Endodermal cell (in vitro differentiated cells): ENCODE measurements around the gene ME3. TPM values are rescaled to one million over a fixed set of nuclear protein-coding genes. Genes with fewer than 3 reads are reported as not detected.

ENCODE experiments used
- DNase-seq: peaks from one replicate; pipeline ENCODE4 v3.0.0-alpha.2; 2017
- H3K27ac ChIP-seq: 2 replicates; pipeline ENCODE4 v1.5.1; 2013; ENCODE audit warnings: mild to moderate bottlenecking, low read depth, low read length, moderate library complexity
- H3K27me3 ChIP-seq: 2 replicates; pipeline ENCODE4 v1.6.1; 2013; ENCODE audit warnings: mild to moderate bottlenecking, low read length, moderate library complexity; ENCODE audit not compliant: insufficient read depth, control insufficient read depth, poor library complexity, severe bottlenecking
- H3K36me3 ChIP-seq: 2 replicates; pipeline ENCODE4 v1.7.0; 2013; ENCODE audit warnings: mild to moderate bottlenecking, low read length, moderate library complexity; ENCODE audit not compliant: control insufficient read depth, insufficient read depth
- H3K4me1 ChIP-seq: one replicate; pipeline ENCODE4 v1.7.0; 2013; ENCODE audit warnings: low read length; ENCODE audit not compliant: control insufficient read depth, insufficient read depth
- H3K4me3 ChIP-seq: 2 replicates; pipeline ENCODE4 v1.5.1; 2013; ENCODE audit warnings: mild to moderate bottlenecking, low read length, moderate library complexity
- H3K9ac ChIP-seq: 2 replicates; pipeline ENCODE4 v1.6.1; 2013; ENCODE audit warnings: mild to moderate bottlenecking, low read length, moderate library complexity; ENCODE audit not compliant: poor library complexity, severe bottlenecking; ENCODE audit errors: extremely low read depth
- H3K9me3 ChIP-seq: 2 replicates; pipeline ENCODE4 v1.6.1; 2013; ENCODE audit warnings: mild to moderate bottlenecking, low read length, moderate library complexity; ENCODE audit not compliant: control insufficient read depth
- H3K27ac Mint-ChIP-seq: 2 replicates; pipeline ENCODE4 v1.8.0; 2020; ENCODE audit warnings: mixed read lengths
- H3K27me3 Mint-ChIP-seq: 2 replicates; pipeline ENCODE4 v1.8.0; 2021; ENCODE audit warnings: mild to moderate bottlenecking, mixed read lengths; ENCODE audit not compliant: insufficient read depth
- H3K36me3 Mint-ChIP-seq: 2 replicates; pipeline ENCODE4 v1.8.0; 2020; ENCODE audit warnings: low read depth, mixed read lengths
- H3K4me1 Mint-ChIP-seq: 2 replicates; pipeline ENCODE4 v1.8.0; 2020; ENCODE audit warnings: mixed read lengths
- H3K4me3 Mint-ChIP-seq: 2 replicates; pipeline ENCODE4 v1.8.0; 2020; ENCODE audit warnings: mild to moderate bottlenecking, moderate library complexity, mixed read lengths
- H3K9me3 Mint-ChIP-seq: 2 replicates; pipeline ENCODE4 v1.8.0; 2020; ENCODE audit warnings: mild to moderate bottlenecking, mixed read lengths
- WGBS, 2 experiments: methylation state at CpG; one replicate each; pipeline versions ENCODE4 v1.1.5 to v1.1.7; 2013; ENCODE audit warnings: missing lambda C conversion rate in 2 of 2, mixed read lengths in 1 of 2; ENCODE audit not compliant: insufficient coverage in 1 of 2, insufficient read length in 1 of 2; 5-methylcytosine and 5-hydroxymethylcytosine counted together
- total RNA-seq, 2 donors: library from RNA; stranded (reverse); fragmentation: NEBNext Ultra II Directional in 1 of 2; extraction: Animal tissue kit (Norgen Biotek cat#: 25700) in 1 of 2; gene quantifications; 2 replicates in 1 of 2; 3 replicates in 1 of 2; pipeline ENCODE4 v1.2.1, GENCODE V29; 2021
- TF ChIP-seq, protein P1 (sequence below): fragments of 200-600 bp; sonication (generic); conservative IDR thresholded peaks from 2 replicates; pipeline ENCODE4 v1.5.0; 2021; ENCODE audit warnings: antibody characterized with exemption, mild to moderate bottlenecking

The ME3 gene
- total RNA-seq, 2 donors from 2014 or later, result 1.2 to 1.3 TPM

DNA sequence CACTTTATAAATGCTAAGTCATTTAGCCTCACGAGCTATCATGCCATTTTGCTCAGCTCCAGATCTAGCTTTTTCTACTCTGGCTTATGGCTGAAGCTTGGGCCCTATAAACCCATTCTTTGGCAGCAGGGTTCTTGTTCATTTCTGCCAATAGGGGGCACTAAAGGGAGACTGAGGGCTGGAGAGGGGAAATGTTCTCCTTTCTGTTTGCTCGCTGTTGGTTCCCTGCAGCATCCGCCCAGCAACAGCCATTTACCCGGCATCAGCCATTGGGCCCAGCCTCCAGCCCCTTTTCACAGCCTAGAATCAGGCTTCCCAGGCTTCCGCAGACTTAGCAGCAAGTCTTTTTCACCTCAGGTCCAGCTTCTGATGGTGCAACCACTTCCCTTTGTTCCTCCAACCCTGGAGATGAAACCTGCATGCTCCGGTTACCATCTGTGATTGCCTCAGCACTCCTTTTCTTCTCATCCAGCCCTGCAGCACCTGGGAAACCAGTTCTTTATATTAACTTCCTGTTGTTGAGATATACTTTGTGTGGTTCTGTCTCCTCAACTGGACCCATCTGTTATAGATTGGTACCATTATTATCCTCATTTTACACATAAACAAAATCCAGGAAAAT, 4.2 kb upstream of the ME3 start:
- Mint-ChIP-seq H3K27ac (peak overlapping the region; percentile 56), H3K4me1 (peaks cover 36% of the 10 kb centered on the region), H3K36me3 (no peaks in the 10 kb centered on the region), H3K4me3 (no peak overlapping the region), H3K27me3 (peaks cover 48% of the 10 kb centered on the region), H3K9me3 (no peaks in the 10 kb centered on the region)
- Histone ChIP-seq H3K27me3 (peaks cover 43% of the 10 kb centered on the region), H3K36me3 (no peaks in the 10 kb centered on the region), H3K27ac (no peak overlapping the region), H3K9me3 (no peaks in the 10 kb centered on the region), H3K9ac (no peak overlapping the region), H3K4me3 (no peak overlapping the region), H3K4me1 (peaks cover 14% of the 10 kb centered on the region)
- peak; percentile 93 for DNase-seq
- WGBS, 2 experiments, result 71 to 92% methylated on average over 2 to 6 of the region's 6 CpGs
- TF ChIP-seq, protein P1, sequence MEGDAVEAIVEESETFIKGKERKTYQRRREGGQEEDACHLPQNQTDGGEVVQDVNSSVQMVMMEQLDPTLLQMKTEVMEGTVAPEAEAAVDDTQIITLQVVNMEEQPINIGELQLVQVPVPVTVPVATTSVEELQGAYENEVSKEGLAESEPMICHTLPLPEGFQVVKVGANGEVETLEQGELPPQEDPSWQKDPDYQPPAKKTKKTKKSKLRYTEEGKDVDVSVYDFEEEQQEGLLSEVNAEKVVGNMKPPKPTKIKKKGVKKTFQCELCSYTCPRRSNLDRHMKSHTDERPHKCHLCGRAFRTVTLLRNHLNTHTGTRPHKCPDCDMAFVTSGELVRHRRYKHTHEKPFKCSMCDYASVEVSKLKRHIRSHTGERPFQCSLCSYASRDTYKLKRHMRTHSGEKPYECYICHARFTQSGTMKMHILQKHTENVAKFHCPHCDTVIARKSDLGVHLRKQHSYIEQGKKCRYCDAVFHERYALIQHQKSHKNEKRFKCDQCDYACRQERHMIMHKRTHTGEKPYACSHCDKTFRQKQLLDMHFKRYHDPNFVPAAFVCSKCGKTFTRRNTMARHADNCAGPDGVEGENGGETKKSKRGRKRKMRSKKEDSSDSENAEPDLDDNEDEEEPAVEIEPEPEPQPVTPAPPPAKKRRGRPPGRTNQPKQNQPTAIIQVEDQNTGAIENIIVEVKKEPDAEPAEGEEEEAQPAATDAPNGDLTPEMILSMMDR, result peak; percentile 85

DNA sequence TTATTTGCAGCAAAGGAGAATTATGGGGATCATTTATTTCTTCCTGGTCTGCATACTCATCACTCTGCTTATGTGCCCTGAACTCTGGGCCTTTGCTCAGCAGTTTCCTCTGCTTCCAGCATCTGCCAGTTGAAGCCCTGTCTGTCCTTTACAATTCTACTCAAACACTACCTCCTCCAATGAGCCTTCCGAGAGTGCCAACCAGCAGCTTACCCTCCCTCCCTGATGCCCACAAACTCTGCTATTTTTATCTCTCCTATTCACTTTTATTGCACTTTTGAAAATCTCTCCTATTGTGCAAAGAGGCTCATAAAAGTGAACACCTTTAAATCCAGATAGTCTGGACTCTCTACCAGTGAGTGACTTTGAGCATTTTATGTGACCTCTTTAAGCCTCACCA, 3.6 kb upstream of the ME3 start:
- peaks cover 14% of the 10 kb centered on the region for H3K4me1 ChIP-seq
- peaks cover 41% of the 10 kb centered on the region for H3K4me1 Mint-ChIP-seq

DNA sequence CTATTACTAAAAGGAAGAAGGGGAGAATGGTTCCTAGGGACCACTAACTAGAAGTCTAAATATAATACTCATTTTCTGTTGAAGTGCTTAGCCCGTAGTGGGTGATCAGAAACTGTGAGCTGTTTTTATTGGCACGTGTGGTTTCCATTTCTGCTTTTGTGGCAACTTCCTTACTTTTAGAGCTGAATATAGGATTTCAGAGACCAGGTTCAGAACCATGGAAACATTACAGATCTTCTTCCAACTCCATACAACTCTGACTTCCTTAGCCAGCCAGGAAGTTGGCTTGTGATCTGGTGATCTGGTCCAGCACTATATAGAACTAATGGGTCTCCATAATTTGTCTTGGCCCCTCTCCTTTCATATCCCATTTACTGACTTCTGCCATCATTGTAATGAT, 2.6 kb upstream of the ME3 start:
- Histone ChIP-seq H3K27ac (no peak overlapping the region), H3K4me3 (no peak overlapping the region), H3K4me1 (peaks cover 15% of the 10 kb centered on the region), H3K9ac (no peak overlapping the region), H3K9me3 (no peaks in the 10 kb centered on the region), H3K27me3 (peaks cover 42% of the 10 kb centered on the region), H3K36me3 (no peaks in the 10 kb centered on the region)
- H3K9me3 Mint-ChIP-seq, result no peaks in the 10 kb centered on the region
- H3K27me3 Mint-ChIP-seq, result peaks cover 45% of the 10 kb centered on the region
- H3K4me3 Mint-ChIP-seq, result no peak overlapping the region
- no peak for DNase-seq
- 91% methylated on average over 2 of the region's 2 CpGs; no CpG with 5 or more reads in 1 of the 2 experiments for WGBS, 2 experiments
- no peaks in the 10 kb centered on the region for H3K36me3 Mint-ChIP-seq
- H3K4me1 Mint-ChIP-seq, result peaks cover 37% of the 10 kb centered on the region
- TF ChIP-seq, protein P1, result no peak
- no peak overlapping the region for H3K27ac Mint-ChIP-seq

More for the DNA sequence above, 3.6 kb upstream of the ME3 start:
- H3K9me3 ChIP-seq, result no peaks in the 10 kb centered on the region
- H3K27ac Mint-ChIP-seq, result no peak overlapping the region
- H3K9me3 Mint-ChIP-seq, result no peaks in the 10 kb centered on the region
- H3K27ac ChIP-seq, result no peak overlapping the region
- H3K36me3 ChIP-seq, result no peaks in the 10 kb centered on the region
- no peak overlapping the region for H3K4me3 Mint-ChIP-seq
- TF ChIP-seq, protein P1, result no peak
- no peak overlapping the region for H3K4me3 ChIP-seq
- no peaks in the 10 kb centered on the region for H3K36me3 Mint-ChIP-seq
- peaks cover 43% of the 10 kb centered on the region for H3K27me3 ChIP-seq
- no peak for DNase-seq
- peaks cover 47% of the 10 kb centered on the region for H3K27me3 Mint-ChIP-seq
- WGBS, 2 experiments, result 80 to 81% methylated on average over 1 of the region's 1 CpG
- H3K9ac ChIP-seq, result no peak overlapping the region
